Tibial nerve (tissue), 4 donors: ENCODE data around the gene RPL18.

ENCODE experiments used
- EP300 ChIP-seq, 2 donors: sonication (generic); formaldehyde crosslinking; IDR thresholded peaks; one replicate each; pipeline ENCODE4 v1.6.1; 2017; ENCODE audit warnings: antibody characterized with exemption in 2 of 2, mild to moderate bottlenecking in 1 of 2
- POLR2A ChIP-seq, 2 donors: fragments of 450-650 bp; IDR thresholded peaks; one replicate each; pipeline ENCODE4 v1.6.1; 2017; ENCODE audit warnings: antibody characterized with exemption in 2 of 2, mild to moderate bottlenecking in 2 of 2, moderate library complexity in 2 of 2
- TF ChIP-seq, protein P1 (sequence below), 5 experiments: fragments of 200-600 bp in 3 of 5; fragments of 450-650 bp in 2 of 5; sonication (generic) in 3 of 5; IDR thresholded peaks; one replicate each; pipeline ENCODE4 v1.5.1; 2016 to 2019; ENCODE audit warnings: antibody characterized with exemption in 5 of 5, mild to moderate bottlenecking in 3 of 5, moderate library complexity in 2 of 5

DNA sequence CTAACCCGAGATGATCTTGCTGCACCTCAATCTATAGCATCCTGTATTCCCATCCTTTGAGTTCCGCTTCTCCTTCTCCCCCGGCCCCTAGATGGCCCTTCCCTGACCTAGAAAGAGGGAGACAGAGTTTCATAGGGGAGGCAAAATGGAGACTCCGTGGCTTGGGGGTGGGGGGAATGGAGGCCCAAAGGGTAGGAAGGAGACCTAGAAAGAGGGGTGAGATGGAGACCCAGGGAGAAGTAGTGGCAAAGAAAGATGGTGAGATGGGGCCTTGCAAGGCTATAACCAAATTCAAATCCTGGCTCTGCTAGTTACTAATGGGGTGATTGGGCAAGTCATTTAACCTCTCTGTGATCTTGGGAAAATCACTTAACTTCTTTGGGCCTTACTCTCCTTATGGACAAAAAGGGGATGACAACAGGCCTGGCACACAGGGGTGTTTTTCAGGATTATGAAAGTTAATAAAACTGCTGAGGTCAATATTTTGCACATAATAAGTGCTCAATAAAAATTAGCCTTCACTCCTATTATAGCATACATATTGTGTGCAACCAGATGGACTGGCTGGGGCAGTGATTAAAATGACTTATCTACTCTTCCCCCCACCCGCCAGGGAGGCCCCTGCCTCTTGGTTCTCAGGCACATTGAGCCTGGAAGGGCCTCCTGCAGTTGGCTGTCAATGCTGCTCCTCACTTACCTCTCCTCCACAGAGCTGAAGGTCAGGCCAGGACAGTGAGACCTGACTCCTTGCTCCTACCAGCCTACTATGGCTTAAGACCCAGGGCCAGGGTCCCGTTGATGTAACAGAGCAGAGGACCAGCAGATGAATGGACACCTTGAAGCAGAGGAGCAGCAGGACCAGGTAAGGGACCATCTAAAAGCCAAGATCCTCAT, 961 bp upstream of the RPL18 start:
- TF ChIP-seq, protein P1, sequence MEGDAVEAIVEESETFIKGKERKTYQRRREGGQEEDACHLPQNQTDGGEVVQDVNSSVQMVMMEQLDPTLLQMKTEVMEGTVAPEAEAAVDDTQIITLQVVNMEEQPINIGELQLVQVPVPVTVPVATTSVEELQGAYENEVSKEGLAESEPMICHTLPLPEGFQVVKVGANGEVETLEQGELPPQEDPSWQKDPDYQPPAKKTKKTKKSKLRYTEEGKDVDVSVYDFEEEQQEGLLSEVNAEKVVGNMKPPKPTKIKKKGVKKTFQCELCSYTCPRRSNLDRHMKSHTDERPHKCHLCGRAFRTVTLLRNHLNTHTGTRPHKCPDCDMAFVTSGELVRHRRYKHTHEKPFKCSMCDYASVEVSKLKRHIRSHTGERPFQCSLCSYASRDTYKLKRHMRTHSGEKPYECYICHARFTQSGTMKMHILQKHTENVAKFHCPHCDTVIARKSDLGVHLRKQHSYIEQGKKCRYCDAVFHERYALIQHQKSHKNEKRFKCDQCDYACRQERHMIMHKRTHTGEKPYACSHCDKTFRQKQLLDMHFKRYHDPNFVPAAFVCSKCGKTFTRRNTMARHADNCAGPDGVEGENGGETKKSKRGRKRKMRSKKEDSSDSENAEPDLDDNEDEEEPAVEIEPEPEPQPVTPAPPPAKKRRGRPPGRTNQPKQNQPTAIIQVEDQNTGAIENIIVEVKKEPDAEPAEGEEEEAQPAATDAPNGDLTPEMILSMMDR (IDR thresholded peaks at IDR 0.05) = no peak
- TF ChIP-seq POLR2A (IDR thresholded peaks at IDR 0.05) (no peak), EP300 (IDR thresholded peaks at IDR 0.05) (no peak)
